HepG2 (cell line): ENCODE results near the gene MECR. TPM values are rescaled to one million over a fixed set of nuclear protein-coding genes. Genes with fewer than 3 reads are reported as not detected.

Experiments used
- AFF4 ChIP-seq: sonication (generic); formaldehyde crosslinking; IDR thresholded peaks from 2 replicates; pipeline ENCODE4 v1.4.0; 2020; ENCODE audit warnings: missing genetic modification reagents
- ATF3 ChIP-seq: sonication (generic); formaldehyde crosslinking; IDR thresholded peaks from 2 replicates; pipeline ENCODE4 v1.4.0; 2020; ENCODE audit warnings: missing genetic modification reagents
- ETV6 ChIP-seq: sonication (generic); formaldehyde crosslinking; conservative IDR thresholded peaks from 2 replicates; pipeline ENCODE4 v1.4.0; 2020; ENCODE audit warnings: missing genetic modification reagents
- FOXK1 ChIP-seq: sonication (generic); formaldehyde crosslinking; IDR thresholded peaks from 2 replicates; pipeline ENCODE4 v1.4.0; 2020; ENCODE audit warnings: low read depth, missing genetic modification reagents, borderline replicate concordance
- FOXO1 ChIP-seq: sonication (generic); formaldehyde crosslinking; IDR thresholded peaks from 2 replicates; pipeline ENCODE4 v1.4.0; 2020; ENCODE audit warnings: missing genetic modification reagents
- GABPB1 ChIP-seq: IDR thresholded peaks from 2 replicates; pipeline ENCODE4 v1.6.1; 2016; ENCODE audit warnings: mild to moderate bottlenecking, missing genetic modification reagents, moderate library complexity, missing compliant biosample characterization
- GLMP ChIP-seq: sonication (generic); formaldehyde crosslinking; IDR thresholded peaks from 2 replicates; pipeline ENCODE4 v1.9.0; 2021; ENCODE audit warnings: missing genetic modification reagents, mild to moderate bottlenecking, borderline replicate concordance
- RBFOX2 ChIP-seq: fragments of 200-400 bp; formaldehyde crosslinking; IDR thresholded peaks from 2 replicates; pipeline ENCODE4 v1.6.1; 2017; ENCODE audit warnings: low read depth, mild to moderate bottlenecking, low read length
- SMYD3 ChIP-seq: sonication (generic); formaldehyde crosslinking; IDR thresholded peaks from 2 replicates; pipeline ENCODE4 v1.8.1; 2023; ENCODE audit warnings: mild to moderate bottlenecking, missing genetic modification reagents
- THAP7 ChIP-seq: sonication (generic); formaldehyde crosslinking; IDR thresholded peaks from 2 replicates; pipeline ENCODE4 v1.8.1; 2023; ENCODE audit warnings: mild to moderate bottlenecking, missing genetic modification reagents
- THYN1 ChIP-seq: sonication (generic); formaldehyde crosslinking; IDR thresholded peaks from 2 replicates; pipeline ENCODE4 v1.8.1; 2023; ENCODE audit warnings: low read depth, mild to moderate bottlenecking, moderate library complexity, missing genetic modification reagents, borderline replicate concordance
- ZBTB40 ChIP-seq, 2 experiments: fragments of 450-650 bp in 1 of 2; sonication (generic) in 1 of 2; formaldehyde crosslinking in 1 of 2; IDR thresholded peaks; 2 replicates each; pipeline versions ENCODE4 v1.6.1 to v1.8.0; 2016 to 2022; ENCODE audit warnings: antibody characterized with exemption in 1 of 2, mild to moderate bottlenecking in 1 of 2, missing genetic modification reagents in 1 of 2
- ZNF7 ChIP-seq: IDR thresholded peaks from 2 replicates; pipeline ENCODE4 v1.6.1; 2016; ENCODE audit warnings: missing biosample characterization, missing genetic modification reagents
- polyA plus RNA-seq, 8 experiments: library from polyadenylated mRNA; depleted of rRNA in 3 of 8; stranded (reverse) in 7 of 8; unstranded in 1 of 8; fragments of >200 nt; fragmentation: Illumina TruSeq in 4 of 8; extraction: Trizol in 4 of 8; gene quantifications; 2 replicates each; pipeline versions ENCODE4 v1.2.1 to v1.2.3, GENCODE V29; 2011 to 2016; ENCODE audit warnings: low read depth in 4 of 8, missing spikeins in 1 of 8, mixed read lengths in 1 of 8; ENCODE audit not compliant: insufficient read depth in 1 of 8
- total RNA-seq, 5 experiments: library from RNA; depleted of rRNA; stranded (reverse); fragments of >200 nt; fragmentation: Illumina TruSeq; extraction: Trizol; gene quantifications; 2 replicates each; pipeline ENCODE4 v1.2.3, GENCODE V29; 2016; ENCODE audit warnings: low read depth in 1 of 5

Gene MECR
- total and polyA plus RNA-seq, 2 of the 13 experiments (the other 11 are each of a cell fraction or from before 2014, with no cell fraction given), result 18.8 to 24.9 TPM

- TF ChIP-seq GABPB1 (CRISPR knock-in tag) (peak; percentile 51; the same call in 1 of the 2 replicates), ZBTB40 (IDR thresholded peaks at IDR 0.05) (no peak), ZBTB40 (CRISPR knock-in tag; IDR thresholded peaks at IDR 0.05) (no peak), FOXO1 (CRISPR knock-in tag) (no peak), GLMP (no peak), SMYD3 (CRISPR knock-in tag) (no peak), THYN1 (CRISPR knock-in tag) (no peak), ZNF7 (CRISPR knock-in tag) (no peak), FOXK1 (CRISPR knock-in tag) (no peak), ETV6 (0 out of 2 replicates have a peak, but pooled peaks have one; percentile 23), ATF3 (peak; percentile 78), THAP7 (CRISPR knock-in tag) (no peak), RBFOX2 (peak; percentile 52; the same call in 1 of the 2 replicates), AFF4 (CRISPR knock-in tag) (no peak)
These were observed 5.4 kb upstream of the MECR start, which contains the start of gene PTPRU (continued) for GRCh38 chr1:29235955-29236711.
